ENCODE measurements around the gene LMAN2L.

Gene LMAN2L

DNA sequence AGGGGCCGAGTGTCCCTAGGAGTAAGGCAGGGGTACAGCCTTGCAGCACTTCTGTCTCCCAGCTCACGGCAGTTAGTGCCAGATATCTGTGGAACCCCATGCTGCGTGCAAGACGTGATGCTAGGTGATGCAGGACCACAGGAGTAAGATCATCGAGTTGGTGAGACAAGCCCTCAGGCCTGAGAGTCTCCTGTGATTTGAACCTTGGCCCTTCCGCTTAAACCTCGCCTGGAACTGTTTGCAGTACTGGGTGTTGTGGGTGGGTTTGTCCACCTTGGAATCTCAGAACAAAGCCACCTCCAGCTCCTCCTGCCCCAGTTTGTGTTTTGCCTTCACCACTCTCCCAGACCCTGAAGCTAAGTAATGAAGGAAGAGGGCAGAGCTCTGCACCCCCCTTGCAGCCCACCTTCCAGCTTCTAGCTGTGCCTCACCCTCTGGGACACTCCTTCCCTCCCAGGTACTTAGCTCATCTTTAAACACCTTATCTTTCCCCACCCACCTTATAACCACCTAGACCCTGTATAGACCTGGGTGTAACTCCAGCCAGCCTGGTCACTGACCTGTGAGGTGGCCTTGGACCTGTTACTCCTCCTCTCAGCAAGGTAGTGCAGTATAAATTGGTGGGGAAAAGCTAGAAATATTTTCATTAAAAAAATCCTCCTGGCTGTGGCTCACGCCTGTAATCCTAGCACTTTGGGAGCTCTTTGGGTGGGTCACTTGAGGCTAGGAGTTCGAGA is 27.4 kb upstream of the LMAN2L start:
- no peak for DNase-seq (ENCODE audit: low spot score)
- TF ChIP-seq, protein P1, sequence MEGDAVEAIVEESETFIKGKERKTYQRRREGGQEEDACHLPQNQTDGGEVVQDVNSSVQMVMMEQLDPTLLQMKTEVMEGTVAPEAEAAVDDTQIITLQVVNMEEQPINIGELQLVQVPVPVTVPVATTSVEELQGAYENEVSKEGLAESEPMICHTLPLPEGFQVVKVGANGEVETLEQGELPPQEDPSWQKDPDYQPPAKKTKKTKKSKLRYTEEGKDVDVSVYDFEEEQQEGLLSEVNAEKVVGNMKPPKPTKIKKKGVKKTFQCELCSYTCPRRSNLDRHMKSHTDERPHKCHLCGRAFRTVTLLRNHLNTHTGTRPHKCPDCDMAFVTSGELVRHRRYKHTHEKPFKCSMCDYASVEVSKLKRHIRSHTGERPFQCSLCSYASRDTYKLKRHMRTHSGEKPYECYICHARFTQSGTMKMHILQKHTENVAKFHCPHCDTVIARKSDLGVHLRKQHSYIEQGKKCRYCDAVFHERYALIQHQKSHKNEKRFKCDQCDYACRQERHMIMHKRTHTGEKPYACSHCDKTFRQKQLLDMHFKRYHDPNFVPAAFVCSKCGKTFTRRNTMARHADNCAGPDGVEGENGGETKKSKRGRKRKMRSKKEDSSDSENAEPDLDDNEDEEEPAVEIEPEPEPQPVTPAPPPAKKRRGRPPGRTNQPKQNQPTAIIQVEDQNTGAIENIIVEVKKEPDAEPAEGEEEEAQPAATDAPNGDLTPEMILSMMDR (IDR thresholded peaks at IDR 0.05), result no peak
- Histone ChIP-seq H3K4me3 (no peak overlapping the region), H3K27ac (no peak overlapping the region)

GRCh38 chr2:96764253-96764637 is 24.4 kb upstream of the LMAN2L start:
- TF ChIP-seq, protein P1 (IDR thresholded peaks at IDR 0.05), result no peak
- no peak for DNase-seq (ENCODE audit: low spot score)
- Histone ChIP-seq H3K4me3 (peak overlapping the region; percentile 92), H3K27ac (peak overlapping the region; percentile 56 to 73)

GRCh38 chr2:96763511-96764252 is 23.8 kb upstream of the LMAN2L start:
- peak overlapping the region; percentile 92 for H3K4me3 ChIP-seq
- peak overlapping the region; percentile 56 to 73 for H3K27ac ChIP-seq
- TF ChIP-seq, protein P1 (IDR thresholded peaks at IDR 0.05), result peak; percentile 32
- DNase-seq (ENCODE audit: low spot score), result no peak

DNA sequence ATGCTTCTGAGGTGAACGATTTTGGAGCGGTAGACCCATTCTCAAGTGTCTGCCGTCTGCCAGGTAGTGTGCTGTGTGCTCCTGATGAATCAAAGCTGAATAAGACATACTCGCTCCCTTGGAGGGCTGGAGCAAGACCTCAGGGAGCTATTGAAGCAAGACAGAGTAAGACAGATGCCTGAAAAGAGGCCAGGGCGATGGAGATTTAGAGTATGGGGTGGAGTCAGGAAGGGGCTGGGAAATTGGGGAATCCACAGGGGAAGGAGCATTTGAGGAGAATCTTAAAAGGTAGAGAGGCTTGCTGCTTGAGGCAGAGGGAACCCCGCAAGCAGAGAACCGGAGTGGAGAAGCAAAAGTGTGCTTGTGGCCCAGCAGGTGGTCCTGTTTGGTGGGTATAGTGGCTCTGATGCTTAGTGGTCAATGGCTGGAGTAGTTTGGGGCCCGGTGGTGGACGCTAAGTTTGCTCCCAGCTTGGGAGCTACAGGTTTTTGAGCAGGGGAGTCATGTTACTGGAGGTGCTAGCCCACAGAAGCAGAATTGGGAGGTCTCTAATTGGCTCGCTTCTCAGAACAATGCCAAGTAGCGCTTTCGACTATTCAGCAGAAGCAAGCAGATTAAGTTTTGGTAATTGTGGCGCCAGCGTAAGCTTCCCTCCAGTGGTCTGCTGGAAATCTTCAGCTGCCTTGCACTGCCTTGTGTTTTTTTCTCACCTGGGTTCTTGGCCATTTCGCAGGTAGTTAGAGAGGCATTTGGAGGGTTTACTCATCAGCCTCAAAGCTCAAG is 22.9 kb upstream of the LMAN2L start:
- TF ChIP-seq, protein P1 (IDR thresholded peaks at IDR 0.05), result no peak
- DNase-seq (ENCODE audit: low spot score), result no peak
- peak overlapping the region; percentile 22 to 73 for H3K27ac ChIP-seq
- H3K4me3 ChIP-seq, result peak overlapping the region; percentile 92

GRCh38 chr2:96760986-96761832 is 21.3 kb upstream of the LMAN2L start:
- H3K27ac ChIP-seq, result peak overlapping the region; percentile 70 to 90
- peak overlapping the region; percentile 92 for H3K4me3 ChIP-seq
- DNase-seq (ENCODE audit: low spot score), result peak; percentile 79
- TF ChIP-seq, protein P1 (IDR thresholded peaks at IDR 0.05), result peak; percentile 55

Data from coronary artery (tissue), 2 donors.